Endothelial cell of umbilical vein (primary cell): Measurements from ENCODE around the gene ADAMTS17. TPM values are rescaled to one million over a fixed set of nuclear protein-coding genes. Genes with fewer than 3 reads are reported as not detected.

Experiments
- BruUV-seq: library from RNA; stranded (reverse); fragments of 400-500 nt; replicated peaks from 2 replicates; lab custom pipeline; 2021; lab: Mats Ljungman, UMichigan
- CTCF ChIA-PET: fragments of 300-600, 350-600 bp; sonication (Branson Sonifier 250); formaldehyde crosslinking; loops from one replicate; lab custom pipeline; 2021; ENCODE audit warnings: antibody characterized with exemption, inconsistent platforms; lab: Charles Lee
- POLR2A ChIA-PET: fragments of 300-600, 350-600 bp; sonication (Branson Sonifier 250); formaldehyde crosslinking; loops from one replicate; lab custom pipeline; 2021; ENCODE audit warnings: antibody characterized with exemption, inconsistent platforms; lab: Charles Lee
- DNase-seq: peaks from one replicate; pipeline ENCODE4 v3.0.0-alpha.2; 2011; ENCODE audit warnings: low read depth, low spot score
- FAIRE-seq: peaks from 2 replicates; lab custom pipeline; 2011; peaks lifted over from hg19 to GRCh38; lab: Jason Lieb, UNC
- H2AFZ ChIP-seq: 2 replicates; pipeline ENCODE4 v1.6.0; 2012; ENCODE audit warnings: low read depth, low read length, control low read depth, inconsistent platforms
- H3K27ac ChIP-seq: 2 replicates; pipeline ENCODE4 v1.5.1; 2011; ENCODE audit warnings: low read depth, mild to moderate bottlenecking, control low read depth, low read length, moderate library complexity; ENCODE audit not compliant: insufficient read depth
- H3K27me3 ChIP-seq, 2 experiments: 2 replicates each; pipeline versions ENCODE4 v1.6.0 to v1.6.1; 2011; ENCODE audit warnings: low read length in 2 of 2, mixed read lengths in 1 of 2; ENCODE audit not compliant: control insufficient read depth in 2 of 2, insufficient read depth in 2 of 2
- H3K36me3 ChIP-seq, 2 experiments: 2 replicates in 1 of 2; 3 replicates in 1 of 2; pipeline ENCODE4 v1.5.1; 2011; ENCODE audit warnings: low read length in 2 of 2, mild to moderate bottlenecking in 1 of 2, moderate library complexity in 1 of 2; ENCODE audit not compliant: control insufficient read depth in 2 of 2, insufficient read depth in 2 of 2; ENCODE audit errors: extremely low read depth in 1 of 2
- H3K4me1 ChIP-seq: 3 replicates; pipeline ENCODE4 v1.5.1; 2011; ENCODE audit warnings: mild to moderate bottlenecking, low read length; ENCODE audit not compliant: control insufficient read depth, insufficient read depth; ENCODE audit errors: extremely low read depth
- H3K4me2 ChIP-seq: 2 replicates; pipeline ENCODE4 v1.6.1; 2011; ENCODE audit warnings: low read length, control low read depth, mixed read lengths; ENCODE audit not compliant: insufficient read depth
- H3K4me3 ChIP-seq, 3 experiments: fragments of 200-600 bp in 1 of 3; sonication (generic), shearing (Covaris generic) in 1 of 3; replicated peaks in 1 of 3; 2 replicates each; pipeline ENCODE4 v1.5.1; 2011 to 2016; ENCODE audit warnings: control low read depth in 3 of 3, low read length in 3 of 3, mild to moderate bottlenecking in 2 of 3, inconsistent platforms in 1 of 3, low read depth in 1 of 3, moderate library complexity in 1 of 3; ENCODE audit not compliant: insufficient read depth in 1 of 3
- H3K79me2 ChIP-seq: 2 replicates; pipeline ENCODE4 v1.6.0; 2012; ENCODE audit warnings: low read length, inconsistent platforms; ENCODE audit not compliant: control insufficient read depth, insufficient read depth
- H3K9ac ChIP-seq: replicated peaks from 2 replicates; pipeline ENCODE3; 2011; ENCODE audit warnings: low read length, control low read depth; ENCODE audit not compliant: insufficient read depth; ENCODE audit errors: extremely low read depth
- H3K9me1 ChIP-seq: replicated peaks from 3 replicates; pipeline ENCODE4 v1.6.0; 2011; ENCODE audit warnings: mild to moderate bottlenecking, low read length; ENCODE audit not compliant: control insufficient read depth, insufficient read depth; ENCODE audit errors: extremely low read depth
- H3K9me3 ChIP-seq: replicated peaks from 2 replicates; pipeline ENCODE4 v1.5.1; 2012; ENCODE audit warnings: low read length, inconsistent platforms; ENCODE audit not compliant: control insufficient read depth, insufficient read depth
- H4K20me1 ChIP-seq: replicated peaks from 2 replicates; pipeline ENCODE3; 2011; ENCODE audit warnings: mild to moderate bottlenecking, low read length; ENCODE audit not compliant: control insufficient read depth, insufficient read depth; ENCODE audit errors: extremely low read depth
- EZH2 ChIP-seq: IDR thresholded peaks from 2 replicates; pipeline ENCODE4 v1.6.1; 2012; ENCODE audit warnings: borderline replicate concordance, low read depth, mild to moderate bottlenecking, moderate library complexity, low read length, inconsistent platforms; ENCODE audit not compliant: severe bottlenecking
- FOS ChIP-seq: IDR thresholded peaks from 2 replicates; pipeline ENCODE4 v1.6.1; 2011; ENCODE audit warnings: mild to moderate bottlenecking, low read length, moderate library complexity, borderline replicate concordance; ENCODE audit not compliant: insufficient read depth
- GATA2 ChIP-seq: IDR thresholded peaks from 2 replicates; pipeline ENCODE4 v1.7.0; 2011; ENCODE audit warnings: low read depth, mild to moderate bottlenecking, moderate library complexity, mixed read lengths, low read length; ENCODE audit not compliant: insufficient read length, insufficient read depth
- JUN ChIP-seq: IDR thresholded peaks from 2 replicates; pipeline ENCODE4 v1.6.1; 2011; ENCODE audit warnings: borderline replicate concordance, low read depth; ENCODE audit not compliant: insufficient read length, insufficient read depth
- MAX ChIP-seq: IDR thresholded peaks from 2 replicates; pipeline ENCODE4 v1.6.1; 2011; ENCODE audit not compliant: insufficient read depth, insufficient read length
- MYC ChIP-seq: IDR thresholded peaks from one replicate; pipeline ENCODE4 v1.6.1; 2011; ENCODE audit warnings: mild to moderate bottlenecking, low read depth, low read length
- POLR2A ChIP-seq: IDR thresholded peaks from 2 replicates; pipeline ENCODE4 v1.6.1; 2012; ENCODE audit warnings: low read depth, mild to moderate bottlenecking, control low read depth, low read length
- POLR2AphosphoS5 ChIP-seq: IDR thresholded peaks from 2 replicates; pipeline ENCODE4 v1.6.1; 2012; ENCODE audit warnings: low read depth, mild to moderate bottlenecking, control low read depth, low read length, moderate library complexity; ENCODE audit not compliant: insufficient read depth
- dilution Hi-C: fragments of 300-500 bp; cut with MboI; formaldehyde crosslinking; loops from one replicate; pipeline ENCODE4 v1.15.0; 2019; ENCODE audit warnings: low sequenced_read_pairs; ENCODE audit not compliant: extremely low pct_ligation_motif_present
- intact Hi-C: fragments of 100-400 bp; cut with micrococcal nuclease; formaldehyde crosslinking; loops from one replicate; pipeline ENCODE4 v1.10.0; 2022
- polyA plus RNA-seq, 4 experiments: library from polyadenylated mRNA; depleted of rRNA in 3 of 4; stranded (reverse) in 3 of 4; unstranded in 1 of 4; fragments of >200 nt; gene quantifications; 2 replicates each; pipeline versions ENCODE4 v1.2.1 to v1.2.3, GENCODE V29; 2011 to 2012; ENCODE audit warnings: missing spikeins in 1 of 4
- total RNA-seq: library from RNA; stranded (reverse); gene quantifications from 2 replicates; pipeline ENCODE4 v1.2.3, GENCODE V29; 2021
- TF ChIP-seq, protein P1 (sequence below), 2 donors: IDR thresholded peaks; 1 replicate in 1 of 2; 2 replicates in 1 of 2; pipeline ENCODE4 v1.5.1; 2011; ENCODE audit warnings: low read length in 2 of 2, mild to moderate bottlenecking in 2 of 2, moderate library complexity in 2 of 2, control low read depth in 1 of 2, inconsistent platforms in 1 of 2, low read depth in 1 of 2; ENCODE audit not compliant: insufficient read depth in 1 of 2; ENCODE audit errors: extremely low read depth in 1 of 2

Gene ADAMTS17
- total and polyA plus RNA-seq, 2 donors (not counting 3 experiments of a cell fraction or from before 2014, with no cell fraction given) = 0.12 TPM; not detected in 1

GRCh38 chr15:100150906-100151305 is 190.9 kb downstream of the ADAMTS17 start:
- ChIA-PET POLR2A (no interaction called here), CTCF (no interaction called here)
- FAIRE-seq = no peak
- H2AFZ ChIP-seq = no peak overlapping the region
- no peaks in the 10 kb centered on the region for H3K79me2 ChIP-seq
- DNase-seq = no peak
- H3K36me3 ChIP-seq = no peaks in the 10 kb centered on the region
- no peaks in the 10 kb centered on the region for H3K27me3 ChIP-seq
- no peaks in the 10 kb centered on the region for H3K4me1 ChIP-seq
- dilution Hi-C loops = no loop called here
- no peaks in the 10 kb centered on the region for H4K20me1 ChIP-seq
- TF ChIP-seq, protein P1, sequence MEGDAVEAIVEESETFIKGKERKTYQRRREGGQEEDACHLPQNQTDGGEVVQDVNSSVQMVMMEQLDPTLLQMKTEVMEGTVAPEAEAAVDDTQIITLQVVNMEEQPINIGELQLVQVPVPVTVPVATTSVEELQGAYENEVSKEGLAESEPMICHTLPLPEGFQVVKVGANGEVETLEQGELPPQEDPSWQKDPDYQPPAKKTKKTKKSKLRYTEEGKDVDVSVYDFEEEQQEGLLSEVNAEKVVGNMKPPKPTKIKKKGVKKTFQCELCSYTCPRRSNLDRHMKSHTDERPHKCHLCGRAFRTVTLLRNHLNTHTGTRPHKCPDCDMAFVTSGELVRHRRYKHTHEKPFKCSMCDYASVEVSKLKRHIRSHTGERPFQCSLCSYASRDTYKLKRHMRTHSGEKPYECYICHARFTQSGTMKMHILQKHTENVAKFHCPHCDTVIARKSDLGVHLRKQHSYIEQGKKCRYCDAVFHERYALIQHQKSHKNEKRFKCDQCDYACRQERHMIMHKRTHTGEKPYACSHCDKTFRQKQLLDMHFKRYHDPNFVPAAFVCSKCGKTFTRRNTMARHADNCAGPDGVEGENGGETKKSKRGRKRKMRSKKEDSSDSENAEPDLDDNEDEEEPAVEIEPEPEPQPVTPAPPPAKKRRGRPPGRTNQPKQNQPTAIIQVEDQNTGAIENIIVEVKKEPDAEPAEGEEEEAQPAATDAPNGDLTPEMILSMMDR (IDR thresholded peaks at IDR 0.05; ENCODE audit: extremely low read depth in 1 of 2, insufficient read depth in 1 of 2, low read depth in 1 of 2, low read length in 2 of 2) = no peak
- TF ChIP-seq POLR2A (no peak), JUN (no peak), MAX (no peak), GATA2 (no peak), MYC (no peak), EZH2 (no peak), POLR2AphosphoS5 (no peak), FOS (no peak)
- H3K9me1 ChIP-seq = no peaks in the 10 kb centered on the region
- peaks cover 3% of the 10 kb centered on the region for H3K9me3 ChIP-seq
- H3K27ac ChIP-seq = no peak overlapping the region
- H3K9ac ChIP-seq = no peak overlapping the region
- no peak overlapping the region for H3K4me3 ChIP-seq
- BruUV-seq = no TSS peak
- intact Hi-C loops = no loop called here
- no peak overlapping the region for H3K4me2 ChIP-seq
